GM12891 (cell line): ENCODE measurements around the gene SOX9.

ENCODE experiments used
- DNase-seq: peaks from one replicate; pipeline ENCODE4 v3.0.0; 2011; ENCODE audit warnings: low spot score; ENCODE audit not compliant: insufficient read length
- FAIRE-seq: peaks from 2 replicates; lab custom pipeline; 2011; peaks lifted over from hg19 to GRCh38; lab: Jason Lieb, UNC
- PAX5 ChIP-seq: IDR thresholded peaks from 2 replicates; pipeline ENCODE4 v1.6.1; 2011; ENCODE audit warnings: low read length, moderate library complexity, mild to moderate bottlenecking; ENCODE audit not compliant: insufficient read depth, severe bottlenecking
- POLR2A ChIP-seq: IDR thresholded peaks from 2 replicates; pipeline ENCODE4 v1.6.1; 2011; ENCODE audit warnings: low read depth, low read length, control low read depth
- POLR2AphosphoS5 ChIP-seq: IDR thresholded peaks from 2 replicates; pipeline ENCODE4 v1.6.1; 2011; ENCODE audit warnings: low read depth, low read length, control low read depth
- POU2F2 ChIP-seq: IDR thresholded peaks from 2 replicates; pipeline ENCODE4 v1.6.1; 2011; ENCODE audit warnings: low read depth, mild to moderate bottlenecking, control low read depth, low read length, moderate library complexity
- SPI1 ChIP-seq: IDR thresholded peaks from 2 replicates; pipeline ENCODE4 v1.6.1; 2011; ENCODE audit warnings: low read depth, low read length, control low read depth
- TAF1 ChIP-seq: IDR thresholded peaks from 2 replicates; pipeline ENCODE4 v1.6.1; 2011; ENCODE audit warnings: low read depth, low read length, control low read depth

Gene SOX9

DNA sequence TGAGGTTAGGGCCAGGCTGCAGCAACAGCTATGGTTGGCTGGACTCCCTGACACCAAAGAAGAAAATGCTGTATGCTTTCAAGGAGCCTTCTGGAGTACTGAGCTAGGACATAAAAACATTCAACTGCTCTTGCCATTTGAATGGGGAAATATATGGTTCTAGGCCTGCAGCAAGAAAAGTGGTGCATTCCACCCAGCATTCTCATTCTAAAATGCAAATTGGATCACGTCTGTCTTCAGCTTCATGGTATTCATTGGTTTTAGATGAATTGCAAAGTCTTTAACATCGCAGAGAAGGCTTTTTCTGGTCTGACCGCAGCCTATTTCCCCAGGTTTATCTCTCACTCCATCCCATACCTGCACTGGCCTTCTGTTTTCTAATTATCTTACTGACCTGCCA is 27.1 kb upstream of the SOX9 start:
- DNase-seq (no peak), FAIRE-seq (no peak)
- no peak for TF ChIP-seq TAF1
- no peak for TF ChIP-seq SPI1
- no peak for TF ChIP-seq PAX5
- no peak for TF ChIP-seq POU2F2
- TF ChIP-seq POLR2AphosphoS5: no peak
- no peak for TF ChIP-seq POLR2A

DNA sequence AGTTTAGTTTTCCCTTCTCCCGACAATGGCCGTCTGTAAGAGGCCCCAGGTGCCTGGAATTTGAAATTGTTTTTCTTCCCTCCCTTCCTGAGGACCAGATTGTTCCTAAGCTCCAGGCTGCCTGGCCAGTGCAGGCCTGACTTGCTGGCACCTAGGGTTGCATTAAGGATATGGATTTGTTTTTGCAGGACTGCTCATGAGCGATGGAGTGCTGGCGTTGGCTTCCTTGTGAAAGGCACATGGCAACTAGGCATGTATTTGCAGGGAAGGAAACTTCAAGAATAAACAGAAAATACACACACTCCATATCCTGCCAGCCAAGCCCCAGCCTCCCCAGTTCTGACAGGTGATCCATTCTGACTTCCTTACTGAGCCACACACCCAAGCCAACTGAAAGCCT is 25.5 kb upstream of the SOX9 start:
- FAIRE-seq (no peak), DNase-seq (no peak)
- TF ChIP-seq PAX5 (no peak), SPI1 (no peak), POLR2AphosphoS5 (no peak), POU2F2 (no peak), TAF1 (no peak), POLR2A (no peak)

DNA sequence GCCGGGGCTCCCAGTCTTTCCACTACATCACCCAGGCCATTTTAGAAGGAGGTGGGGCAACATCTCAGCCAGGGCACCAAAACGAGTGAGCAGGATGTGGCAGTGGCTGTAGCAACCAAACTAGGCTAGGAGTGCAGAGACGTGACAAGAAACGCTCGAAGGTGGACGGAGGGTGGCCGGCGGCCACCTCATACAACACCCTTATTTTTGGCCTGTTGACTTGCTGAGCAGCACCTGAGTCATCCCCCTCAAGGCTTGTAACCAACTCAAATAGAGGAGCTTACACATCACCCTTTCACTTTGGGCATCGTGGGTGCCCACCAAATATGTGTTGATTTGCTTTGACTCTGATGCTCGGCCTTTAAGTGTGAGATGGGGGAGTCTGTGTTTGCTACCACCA is 23.7 kb upstream of the SOX9 start:
- FAIRE-seq (no peak), DNase-seq (no peak)
- TF ChIP-seq TAF1: no peak
- TF ChIP-seq POU2F2: no peak
- TF ChIP-seq POLR2AphosphoS5: no peak
- no peak for TF ChIP-seq POLR2A
- TF ChIP-seq PAX5: no peak
- no peak for TF ChIP-seq SPI1

DNA sequence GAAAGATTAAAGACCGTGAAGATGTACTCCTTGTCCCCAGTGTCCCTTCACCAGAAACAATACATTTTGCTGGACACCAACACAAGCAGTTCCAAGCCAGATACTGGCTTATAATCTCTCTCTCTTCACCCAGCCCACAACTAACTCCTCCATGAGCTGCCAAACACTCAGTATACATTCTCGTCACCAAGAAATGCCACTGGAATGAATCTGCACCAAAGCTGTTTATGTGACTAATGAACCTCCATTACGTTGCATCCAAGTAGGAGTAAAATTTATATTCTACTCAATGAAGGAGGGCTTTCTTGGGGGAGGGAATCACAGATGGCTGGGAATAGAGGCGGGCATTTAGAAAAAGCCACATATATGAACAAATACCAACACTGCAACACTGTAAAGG is 20.9 kb upstream of the SOX9 start:
- FAIRE-seq (no peak), DNase-seq (no peak)
- TF ChIP-seq PAX5 (no peak), POU2F2 (no peak), POLR2AphosphoS5 (no peak), TAF1 (no peak), POLR2A (no peak), SPI1 (no peak)

DNA sequence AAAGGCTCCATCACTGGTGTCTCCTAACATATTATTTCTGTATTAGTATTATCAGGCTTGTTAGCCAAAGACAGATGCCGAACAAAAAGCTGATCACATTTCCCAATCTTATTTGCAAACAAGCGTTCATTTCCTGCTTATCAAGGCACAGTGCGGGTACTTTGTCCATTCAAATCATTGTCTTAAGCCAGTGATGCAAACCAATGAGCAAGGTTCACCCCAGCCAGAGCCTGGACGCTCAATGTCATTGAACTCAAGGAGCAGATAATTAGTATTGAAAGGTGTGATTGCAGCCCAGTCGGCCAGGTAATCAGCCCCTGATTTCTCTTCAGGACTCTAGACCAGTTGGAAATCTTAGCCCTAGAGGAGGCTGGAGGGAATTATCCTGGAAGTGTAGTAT is 20.4 kb upstream of the SOX9 start:
- FAIRE-seq (no peak), DNase-seq (no peak)
- TF ChIP-seq POU2F2 (no peak), TAF1 (no peak), POLR2A (no peak), PAX5 (no peak), SPI1 (no peak), POLR2AphosphoS5 (no peak)

DNA sequence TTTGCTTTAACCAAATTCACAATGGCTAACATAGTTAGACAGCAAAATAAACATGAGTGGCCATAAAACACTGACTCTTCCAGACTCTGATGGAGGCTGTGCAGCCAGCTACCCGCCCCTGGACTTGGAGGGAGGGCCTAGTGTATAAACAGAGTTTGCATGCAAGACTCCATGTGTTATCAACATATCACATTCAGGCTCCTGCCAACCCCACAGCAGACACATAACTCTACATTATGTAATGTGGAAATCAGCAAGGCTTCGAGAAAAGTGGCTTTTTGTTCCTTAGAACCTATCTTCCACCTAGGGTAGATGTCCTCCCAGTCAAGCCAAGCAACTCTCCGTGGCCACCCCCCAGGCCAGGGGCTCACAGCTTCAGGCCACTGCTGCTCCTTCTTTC is 19.3 kb upstream of the SOX9 start:
- TF ChIP-seq POU2F2 (no peak), POLR2A (no peak), SPI1 (no peak), TAF1 (no peak), PAX5 (no peak), POLR2AphosphoS5 (no peak)
- FAIRE-seq (no peak), DNase-seq (no peak)

DNA sequence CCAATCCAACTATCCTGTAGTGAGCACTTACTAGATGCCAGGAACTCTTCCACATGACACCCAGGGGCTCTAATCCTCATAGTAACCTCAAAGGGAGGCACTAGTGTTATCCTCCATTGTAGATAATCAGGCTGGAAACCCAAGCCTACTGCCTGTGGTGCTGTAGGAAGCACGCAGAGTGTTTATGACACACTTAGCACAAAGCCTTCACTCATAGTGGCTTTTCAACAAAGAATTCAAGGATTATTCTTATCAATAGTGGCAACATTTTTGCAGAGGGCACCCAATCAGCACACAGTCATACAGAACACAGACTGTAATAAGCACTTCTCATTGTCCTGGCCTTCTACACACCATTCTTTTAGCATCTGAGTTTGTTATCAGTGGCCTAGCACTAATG is 18.5 kb upstream of the SOX9 start:
- DNase-seq: no peak
- FAIRE-seq: no peak
- TF ChIP-seq POLR2A: no peak
- TF ChIP-seq TAF1: no peak
- no peak for TF ChIP-seq PAX5
- no peak for TF ChIP-seq SPI1

DNA sequence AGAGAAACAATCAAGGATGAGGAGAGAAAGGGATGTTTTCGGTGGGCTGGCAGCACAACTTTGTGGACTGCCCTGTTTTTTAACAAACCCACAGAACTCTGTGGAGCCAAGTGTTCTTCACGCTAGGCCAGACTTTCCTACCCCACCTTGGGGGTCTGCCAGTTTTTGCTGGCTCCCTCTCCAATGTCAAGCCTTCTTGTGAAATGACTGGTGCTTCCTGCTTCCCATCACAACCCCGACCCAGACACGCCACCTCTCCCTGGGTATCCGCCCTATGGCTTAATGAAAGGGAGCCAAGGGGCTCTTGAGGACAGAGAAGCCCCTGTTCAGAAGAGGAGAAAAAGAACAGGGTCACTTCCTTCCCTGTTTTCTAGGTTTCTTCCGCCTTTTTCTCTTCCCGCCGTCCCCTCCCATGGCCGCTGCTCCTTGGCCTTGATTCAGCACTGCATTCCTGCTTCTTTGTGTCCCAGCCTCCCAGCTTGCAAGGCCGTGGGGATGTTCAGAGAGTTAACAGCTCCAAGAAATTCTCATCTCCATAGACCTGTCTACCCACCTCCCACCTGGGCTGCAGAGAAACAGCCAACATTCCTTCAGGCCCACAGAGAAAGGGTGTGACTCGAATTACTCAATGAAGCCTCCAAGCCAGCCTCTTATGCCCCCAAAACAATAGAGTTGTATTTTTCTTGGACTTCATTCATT is 16.5 kb upstream of the SOX9 start:
- no peak for TF ChIP-seq POLR2AphosphoS5
- FAIRE-seq (no peak), DNase-seq (no peak)

DNA sequence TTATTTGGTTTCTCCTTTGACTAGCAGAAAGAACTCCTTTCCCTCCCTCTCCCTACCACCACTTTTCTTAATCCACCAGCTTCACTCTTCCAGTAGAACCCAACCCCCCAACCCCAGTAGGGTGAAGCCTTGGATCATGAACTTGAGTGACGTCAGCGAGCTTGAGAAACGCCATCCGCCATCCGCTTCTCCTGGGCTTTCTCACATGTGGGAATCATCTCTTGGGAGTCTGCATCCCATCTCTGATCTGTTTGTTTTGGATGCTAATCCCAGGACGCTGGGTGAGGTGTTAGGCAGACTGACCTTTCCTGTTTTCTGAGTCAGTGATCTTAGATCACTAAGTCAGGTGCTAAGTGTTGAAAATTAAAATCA is 16.0 kb upstream of the SOX9 start:
- DNase-seq (no peak), FAIRE-seq (no peak)
- TF ChIP-seq SPI1 (no peak), TAF1 (no peak), PAX5 (no peak), POLR2AphosphoS5 (no peak)

DNA sequence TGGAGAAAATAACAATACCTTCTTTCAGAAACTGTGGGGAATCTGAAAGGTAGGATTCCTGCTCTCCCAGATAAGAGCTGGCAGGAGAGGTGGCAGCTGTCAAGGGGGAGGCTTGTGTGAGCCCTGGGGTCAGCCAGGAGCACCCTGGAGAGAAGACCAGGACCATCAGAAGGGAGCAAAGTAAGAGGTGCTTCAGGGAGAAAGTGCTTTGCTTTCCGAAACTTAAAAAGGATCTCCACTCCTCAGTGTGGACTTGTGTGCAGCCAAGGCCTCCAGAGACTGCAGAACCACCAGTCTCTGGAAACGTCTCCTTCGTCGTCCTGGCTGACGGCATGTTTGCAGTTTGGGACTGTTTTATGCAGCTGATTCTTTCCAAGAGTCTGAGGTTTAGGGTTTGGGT is 13.7 kb upstream of the SOX9 start:
- TF ChIP-seq TAF1: no peak
- TF ChIP-seq POLR2A: no peak
- no peak for TF ChIP-seq POLR2AphosphoS5
- no peak for TF ChIP-seq POU2F2
- no peak for TF ChIP-seq SPI1
- TF ChIP-seq PAX5: no peak
- DNase-seq (no peak), FAIRE-seq (no peak)

DNA sequence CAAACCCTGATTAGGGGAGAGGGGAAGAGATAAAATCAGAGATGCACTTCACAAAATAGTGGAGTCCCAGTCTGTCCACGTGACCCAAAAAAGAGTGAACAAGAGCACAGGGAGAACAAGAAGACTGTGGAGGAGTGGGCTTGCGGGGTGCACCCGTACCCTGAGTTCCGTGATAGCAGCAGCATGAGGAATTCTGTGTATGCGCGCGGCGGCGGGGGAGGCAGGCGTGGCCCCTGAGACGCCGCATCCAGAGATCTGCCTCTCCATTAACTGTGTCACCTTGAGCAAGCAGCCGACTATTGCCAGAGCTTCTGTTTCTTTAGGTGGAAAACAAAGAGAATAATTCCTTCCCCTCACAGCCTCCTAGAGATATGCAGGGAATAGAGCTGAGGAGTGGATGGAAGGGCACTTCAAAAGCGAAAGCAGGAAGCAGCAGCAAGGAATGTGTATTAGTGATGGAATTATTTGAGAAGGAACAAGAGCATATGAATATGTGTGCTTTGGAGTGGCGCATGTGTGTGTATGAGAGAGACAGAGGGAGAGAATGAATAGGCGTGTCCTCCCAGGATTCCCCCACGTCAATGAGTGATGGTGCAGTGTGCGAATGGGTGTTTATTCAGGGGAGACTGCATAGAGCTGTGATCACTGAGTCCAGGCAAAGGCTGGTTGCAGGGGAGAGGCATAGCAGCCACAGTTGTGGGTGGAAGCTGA is 10.4 kb upstream of the SOX9 start:
- FAIRE-seq (no peak), DNase-seq (no peak)
- TF ChIP-seq PAX5: no peak
- no peak for TF ChIP-seq POLR2A
- TF ChIP-seq POLR2AphosphoS5: no peak
- no peak for TF ChIP-seq POU2F2
- TF ChIP-seq SPI1: no peak
- TF ChIP-seq TAF1: no peak
